Activated naive CD8-positive, alpha-beta T cell treated with anti-CD3 and anti-CD28 coated beads for 36 hours (primary cell): Measurements from ENCODE around the gene AARS1. TPM values are rescaled to one million over a fixed set of nuclear protein-coding genes. Genes with fewer than 3 reads are reported as not detected.
"Not testable (repeated sequence)": the region's sequence is repeated elsewhere in the genome, so short reads cannot be mapped to it uniquely, and the experiment has no call there.

Experiments used
- DNase-seq: peaks from one replicate; pipeline ENCODE4 v3.0.0; 2021
- H3K27ac Mint-ChIP-seq: one replicate; pipeline ENCODE4 v1.8.0; 2022; ENCODE audit warnings: mild to moderate bottlenecking, moderate library complexity, mixed read lengths
- H3K27me3 Mint-ChIP-seq: one replicate; pipeline ENCODE4 v1.8.0; 2022; ENCODE audit warnings: mild to moderate bottlenecking, mixed read lengths
- H3K36me3 Mint-ChIP-seq: one replicate; pipeline ENCODE4 v1.8.0; 2021; ENCODE audit warnings: mild to moderate bottlenecking, mixed read lengths
- H3K4me1 Mint-ChIP-seq: one replicate; pipeline ENCODE4 v1.8.0; 2021; ENCODE audit warnings: mixed read lengths
- H3K4me3 Mint-ChIP-seq: one replicate; pipeline ENCODE4 v1.8.0; 2022; ENCODE audit warnings: mild to moderate bottlenecking, moderate library complexity, mixed read lengths
- H3K9me3 Mint-ChIP-seq: one replicate; pipeline ENCODE4 v1.8.0; 2022; ENCODE audit warnings: mixed read lengths
- total RNA-seq, 2 experiments: library from RNA; stranded (reverse); gene quantifications; one replicate each; pipeline ENCODE4 v1.2.3, GENCODE V29; 2021

AARS1 gene
- 100 to 1,000 TPM; 167 to 173 TPM for total RNA-seq

DNA sequence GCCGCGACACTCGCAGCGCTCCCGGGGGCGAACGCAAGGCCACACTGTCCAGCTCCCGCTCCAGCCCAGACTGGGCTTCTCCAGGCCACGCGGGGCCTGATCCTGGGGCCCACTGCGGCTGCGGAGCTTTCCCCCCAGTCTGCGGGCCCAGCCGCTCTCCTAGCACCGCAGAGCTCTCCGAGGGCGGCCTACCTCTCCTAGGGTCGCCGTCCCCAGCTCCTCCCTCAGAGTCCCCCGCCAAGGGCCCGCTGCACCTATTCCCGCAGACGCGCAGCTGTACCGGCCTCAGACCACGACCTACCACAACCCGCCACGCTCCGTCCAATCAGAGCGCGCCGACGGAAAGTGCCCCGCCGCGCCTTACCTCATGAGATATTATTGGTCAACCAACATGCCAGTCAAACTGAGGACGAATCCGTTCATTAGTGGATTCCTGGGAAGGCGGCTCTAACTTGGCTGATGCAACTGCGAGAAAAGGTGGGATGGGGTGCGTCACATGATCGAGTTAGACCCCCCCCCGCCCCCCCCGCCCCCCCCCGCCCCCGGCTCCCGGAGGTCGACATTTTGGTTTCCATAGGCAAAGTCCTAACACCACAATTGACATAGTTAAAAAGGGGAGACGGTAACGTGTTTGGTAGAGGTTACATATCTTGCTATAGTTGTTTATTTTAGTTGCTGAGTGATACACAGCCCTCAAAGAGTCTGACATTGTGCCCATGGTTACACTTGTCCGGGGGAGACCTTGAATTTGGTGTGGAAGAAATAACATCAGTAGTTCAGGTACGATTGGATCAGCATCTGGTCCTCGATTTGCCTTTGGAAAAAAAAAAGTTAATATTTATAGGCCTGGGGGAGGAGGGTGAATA lies at the start of gene AARS1:
Gene AARS1, minus strand, starts transcription at position 278 of the 866 bp plus-strand sequence. CDS start 6,743 bp downstream, outside the sequence.
- H3K27me3 Mint-ChIP-seq: peaks cover 4% of the 10 kb centered on the region
- peaks cover 26% of the 10 kb centered on the region for H3K4me1 Mint-ChIP-seq
- peaks cover 26% of the 10 kb centered on the region for H3K36me3 Mint-ChIP-seq
- peak within 1 kb of the TSS; percentile 99 for H3K27ac Mint-ChIP-seq
- DNase-seq: peak; percentile 95
- H3K4me3 Mint-ChIP-seq: peak within 1 kb of the TSS; percentile 99
- H3K9me3 Mint-ChIP-seq: no peaks in the 10 kb centered on the region

DNA sequence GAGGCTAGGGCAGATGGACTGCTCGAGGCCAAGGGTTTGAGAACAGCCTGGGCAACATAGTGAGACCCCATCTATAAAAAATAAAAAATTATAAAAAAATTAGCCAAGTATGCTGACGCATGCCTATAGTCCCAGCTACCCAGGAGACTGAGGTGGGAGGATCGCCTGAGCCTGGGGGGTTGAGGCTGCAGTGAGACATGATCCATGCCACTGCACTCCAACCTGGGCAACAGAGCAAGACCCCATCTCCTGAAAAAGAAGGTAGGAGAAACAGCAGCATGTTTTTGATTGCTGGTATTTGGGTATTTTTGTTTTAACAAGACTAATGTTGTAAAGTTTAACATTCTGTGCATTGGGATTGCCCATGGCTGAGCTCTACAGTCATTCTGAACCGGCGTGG lies 48.5 kb upstream of the AARS1 start:
- Mint-ChIP-seq H3K27me3 (no peaks in the 10 kb centered on the region), H3K4me1 (no peaks in the 10 kb centered on the region), H3K9me3 (no peaks in the 10 kb centered on the region), H3K36me3 (peaks cover 9% of the 10 kb centered on the region), H3K27ac (no peak overlapping the region), H3K4me3 (no peak overlapping the region)
- no peak for DNase-seq

DNA sequence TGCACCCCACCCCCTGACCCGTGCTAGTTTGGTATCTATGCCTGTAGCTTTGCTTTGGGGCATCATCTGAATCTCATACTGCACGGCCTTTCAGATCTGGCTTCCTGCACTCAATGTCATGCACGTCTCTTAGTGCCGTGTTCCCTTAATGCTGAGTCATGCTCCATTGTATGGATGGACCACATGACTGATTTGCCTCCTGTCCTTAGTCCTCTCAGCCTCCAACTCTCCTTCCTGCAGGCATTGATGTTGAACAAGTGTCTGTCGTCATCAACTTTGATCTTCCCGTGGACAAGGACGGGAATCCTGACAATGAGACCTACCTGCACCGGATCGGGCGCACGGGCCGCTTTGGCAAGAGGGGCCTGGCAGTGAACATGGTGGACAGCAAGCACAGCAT lies 43.4 kb upstream of the AARS1 start:
- H3K27ac Mint-ChIP-seq: peak overlapping the region; percentile 24
- not testable (repeated sequence) for DNase-seq, H3K4me3 Mint-ChIP-seq

DNA sequence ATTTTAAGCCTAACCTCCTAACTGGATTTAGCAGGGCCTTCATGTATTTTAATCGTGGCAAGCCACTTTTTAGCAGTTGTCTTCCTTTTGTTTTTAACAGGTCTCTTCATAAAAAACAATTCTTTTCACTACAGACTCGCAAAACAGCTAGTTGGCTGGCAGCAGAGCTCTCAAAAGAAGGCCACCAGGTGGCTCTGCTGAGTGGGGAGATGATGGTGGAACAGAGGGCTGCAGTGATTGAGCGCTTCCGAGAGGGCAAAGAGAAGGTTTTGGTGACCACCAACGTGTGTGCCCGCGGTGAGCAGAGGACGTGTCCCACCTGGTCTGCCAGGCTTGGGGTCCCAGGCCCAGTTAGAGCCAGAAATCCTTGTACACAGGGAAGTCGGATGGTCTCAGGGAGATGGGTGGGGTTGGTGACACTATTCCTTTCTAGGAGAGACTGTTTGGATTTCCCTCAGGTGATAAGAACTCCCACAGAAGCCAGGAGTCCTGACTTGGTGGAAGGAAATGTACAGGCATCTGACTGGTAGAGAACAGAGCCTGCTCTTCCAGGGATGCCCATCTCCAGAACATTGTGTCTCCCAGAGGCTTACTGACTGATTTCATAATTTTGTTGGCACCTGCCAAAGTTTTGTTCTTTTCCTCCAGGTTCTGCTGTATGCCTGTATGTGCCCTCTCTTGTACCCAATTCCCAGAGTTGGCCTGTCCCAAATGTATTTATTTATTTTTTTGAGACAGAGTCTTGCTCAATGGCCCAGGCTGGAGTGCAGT lies 42.5 kb upstream of the AARS1 start:
- no peaks in the 10 kb centered on the region for H3K4me1 Mint-ChIP-seq
- H3K36me3 Mint-ChIP-seq: peaks cover 12% of the 10 kb centered on the region
- no peak overlapping the region for H3K4me3 Mint-ChIP-seq
- no peak overlapping the region for H3K27ac Mint-ChIP-seq
- no peaks in the 10 kb centered on the region for H3K27me3 Mint-ChIP-seq
- H3K9me3 Mint-ChIP-seq: no peaks in the 10 kb centered on the region
- DNase-seq: no peak

More for the DNA sequence above, 43.4 kb upstream of the AARS1 start:
- H3K36me3 Mint-ChIP-seq: peaks cover 12% of the 10 kb centered on the region
- H3K9me3 Mint-ChIP-seq, H3K27me3 Mint-ChIP-seq, H3K4me1 Mint-ChIP-seq: not testable (repeated sequence)

DNA sequence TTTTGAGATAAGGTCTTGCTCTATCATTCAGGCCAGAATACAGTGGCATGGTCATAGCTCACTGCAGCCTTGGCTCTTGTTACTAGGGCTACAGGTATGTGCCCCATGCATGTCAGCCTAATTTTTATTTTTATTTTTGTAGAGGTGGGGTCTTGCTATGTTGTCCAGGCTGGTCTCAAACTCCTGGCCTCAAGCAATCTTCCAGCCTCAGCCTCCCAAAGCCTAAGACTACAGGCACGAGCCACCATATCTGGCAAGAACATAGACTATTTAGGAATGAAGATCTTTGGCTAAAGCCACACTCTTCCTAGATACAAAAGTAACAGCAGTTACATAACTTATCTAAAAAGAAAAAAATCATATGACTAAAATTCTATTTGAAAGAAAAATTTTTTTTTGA lies 41.8 kb upstream of the AARS1 start:
- no peak for DNase-seq
- H3K36me3 Mint-ChIP-seq: peaks cover 10% of the 10 kb centered on the region
- no peak overlapping the region for H3K4me3 Mint-ChIP-seq
- no peaks in the 10 kb centered on the region for H3K27me3 Mint-ChIP-seq
- H3K4me1 Mint-ChIP-seq: no peaks in the 10 kb centered on the region
- no peaks in the 10 kb centered on the region for H3K9me3 Mint-ChIP-seq
- no peak overlapping the region for H3K27ac Mint-ChIP-seq

DNA sequence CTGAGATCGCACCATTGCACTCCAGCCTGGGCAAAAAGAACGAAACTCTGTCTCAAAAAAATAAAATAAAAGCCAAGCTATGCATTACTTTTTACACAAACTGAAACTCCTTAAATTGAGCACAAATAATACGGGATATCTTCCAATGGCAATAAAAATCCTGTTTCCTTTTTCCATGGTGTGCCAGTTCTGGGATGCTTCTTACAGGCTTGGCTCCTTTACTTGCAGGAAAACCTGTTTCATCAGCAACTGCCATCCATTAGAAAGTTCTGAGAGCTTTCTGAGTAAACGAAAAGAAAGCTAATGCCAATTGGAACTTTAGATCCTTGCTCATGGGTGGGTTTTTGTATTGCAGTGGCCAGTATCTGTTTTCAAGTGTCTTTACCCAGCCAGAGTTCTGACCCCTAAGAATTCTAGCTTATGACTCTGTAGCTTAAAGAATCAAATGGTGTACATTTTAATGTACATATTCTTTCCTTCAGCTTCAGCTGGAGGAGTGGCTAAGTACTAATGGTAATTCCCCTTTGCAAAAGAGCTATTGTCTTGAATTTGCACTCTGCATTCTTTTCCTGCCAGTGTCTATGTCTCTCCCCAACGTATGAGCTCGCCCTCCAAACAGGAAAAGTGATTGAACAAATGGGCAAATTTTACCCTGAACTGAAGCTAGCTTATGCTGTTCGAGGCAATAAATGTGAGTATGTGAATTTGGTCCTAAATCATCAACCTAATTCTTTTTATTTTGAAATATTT lies 35.9 kb upstream of the AARS1 start:
- no peak for DNase-seq
- no peaks in the 10 kb centered on the region for H3K27me3 Mint-ChIP-seq
- peaks cover 5% of the 10 kb centered on the region for H3K36me3 Mint-ChIP-seq
- no peaks in the 10 kb centered on the region for H3K4me1 Mint-ChIP-seq
- H3K4me3 Mint-ChIP-seq: no peak overlapping the region
- no peaks in the 10 kb centered on the region for H3K9me3 Mint-ChIP-seq
- H3K27ac Mint-ChIP-seq: no peak overlapping the region

DNA sequence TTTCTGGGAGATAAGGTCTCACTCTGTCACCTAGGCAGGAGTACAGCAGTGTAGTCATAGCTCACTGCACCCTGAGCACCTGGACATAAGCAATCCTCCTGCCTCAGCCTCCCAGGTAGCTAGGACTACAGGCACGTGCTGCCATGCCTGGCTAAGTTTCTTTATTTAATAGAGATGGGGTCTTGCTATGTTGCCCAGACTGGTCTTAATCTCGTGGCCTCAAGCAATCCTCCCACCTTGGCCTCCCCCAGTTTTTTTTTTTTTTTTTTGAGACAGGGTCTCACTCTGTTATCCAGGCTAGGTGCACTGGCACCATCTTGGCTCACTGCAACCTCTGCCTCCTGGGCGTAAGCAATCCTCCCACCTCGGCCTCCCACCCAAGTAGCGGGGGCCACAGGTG lies 30.8 kb upstream of the AARS1 start:
- Mint-ChIP-seq H3K9me3 (no peaks in the 10 kb centered on the region), H3K4me3 (no peak overlapping the region), H3K27me3 (no peaks in the 10 kb centered on the region), H3K36me3 (no peaks in the 10 kb centered on the region), H3K4me1 (no peaks in the 10 kb centered on the region), H3K27ac (no peak overlapping the region)
- no peak for DNase-seq

DNA sequence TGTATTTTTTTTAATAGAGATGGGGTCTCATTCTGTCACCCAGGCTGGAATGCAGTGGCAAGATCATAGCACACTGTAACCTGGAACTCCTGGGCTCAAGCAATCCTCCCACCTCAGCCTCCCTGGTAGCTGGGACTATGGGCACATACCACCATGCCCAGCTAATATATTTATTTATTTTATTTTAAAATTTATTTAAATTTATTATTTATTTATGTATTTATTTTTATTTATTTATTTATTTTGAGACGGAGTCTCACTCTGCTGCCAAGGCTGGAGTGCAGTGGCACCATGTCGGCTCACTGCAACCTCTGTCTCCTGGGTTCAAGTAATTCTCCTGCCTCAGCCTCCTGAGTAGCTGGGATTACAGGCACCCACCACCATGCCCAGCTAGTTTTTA lies 18.4 kb upstream of the AARS1 start:
- not testable (repeated sequence) for H3K27ac Mint-ChIP-seq, H3K4me3 Mint-ChIP-seq, DNase-seq, H3K27me3 Mint-ChIP-seq, H3K9me3 Mint-ChIP-seq
- Mint-ChIP-seq H3K36me3 (peaks cover 11% of the 10 kb centered on the region), H3K4me1 (peaks cover 17% of the 10 kb centered on the region)

DNA sequence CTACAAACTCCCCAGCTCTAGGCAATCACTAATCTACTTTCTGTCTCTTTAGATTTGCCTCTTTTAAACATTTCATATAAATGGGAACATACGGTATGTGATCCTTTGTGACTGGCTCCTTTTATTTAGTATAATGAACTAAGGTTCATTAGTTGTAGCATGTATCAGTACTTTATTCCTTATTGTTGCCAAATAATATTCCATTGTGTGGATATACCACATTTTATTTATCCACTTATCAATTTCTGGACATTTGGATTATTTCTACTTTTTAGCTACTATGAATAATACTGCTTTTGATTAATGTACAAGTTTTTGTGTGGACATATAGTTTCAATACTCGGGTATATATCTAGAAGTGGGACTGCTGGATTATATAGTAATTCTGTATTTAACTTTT lies 17.6 kb upstream of the AARS1 start:
- H3K4me1 Mint-ChIP-seq: peaks cover 20% of the 10 kb centered on the region
- H3K27ac Mint-ChIP-seq: no peak overlapping the region
- DNase-seq: no peak
- H3K36me3 Mint-ChIP-seq: peaks cover 19% of the 10 kb centered on the region
- H3K4me3 Mint-ChIP-seq: no peak overlapping the region
- H3K9me3 Mint-ChIP-seq: peaks cover 1% of the 10 kb centered on the region
- no peaks in the 10 kb centered on the region for H3K27me3 Mint-ChIP-seq

DNA sequence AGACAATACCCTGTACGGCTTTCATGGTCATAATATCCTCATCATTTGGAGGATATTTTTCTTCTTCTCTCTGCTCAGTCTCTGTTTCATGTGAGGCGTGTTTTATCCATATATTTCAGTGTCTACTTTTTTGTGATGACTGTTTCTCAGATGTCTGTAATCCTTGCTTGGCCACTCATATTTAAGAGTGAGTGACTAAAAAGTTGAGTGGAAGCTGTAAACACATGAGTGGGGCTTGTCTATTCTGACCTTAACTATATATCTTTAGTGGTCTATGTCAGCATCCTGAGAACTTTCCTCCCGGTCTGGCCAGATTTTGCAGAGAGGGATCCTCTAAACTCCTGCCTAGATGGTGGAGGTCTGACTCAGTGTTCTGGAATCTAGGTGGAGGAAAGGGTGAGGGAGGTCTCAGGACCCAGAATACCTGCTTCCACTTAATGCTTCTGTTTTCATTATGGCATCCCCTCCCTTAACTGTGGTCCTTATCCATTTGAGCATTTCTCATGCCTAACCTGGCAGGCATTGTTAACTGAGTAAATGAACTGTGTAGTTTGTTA lies 15.7 kb upstream of the AARS1 start:
- H3K27me3 Mint-ChIP-seq: no peaks in the 10 kb centered on the region
- H3K4me1 Mint-ChIP-seq: peaks cover 29% of the 10 kb centered on the region
- no peak for DNase-seq
- H3K4me3 Mint-ChIP-seq: no peak overlapping the region
- H3K9me3 Mint-ChIP-seq: peaks cover 11% of the 10 kb centered on the region
- peaks cover 38% of the 10 kb centered on the region for H3K36me3 Mint-ChIP-seq
- H3K27ac Mint-ChIP-seq: peak overlapping the region; percentile 40

DNA sequence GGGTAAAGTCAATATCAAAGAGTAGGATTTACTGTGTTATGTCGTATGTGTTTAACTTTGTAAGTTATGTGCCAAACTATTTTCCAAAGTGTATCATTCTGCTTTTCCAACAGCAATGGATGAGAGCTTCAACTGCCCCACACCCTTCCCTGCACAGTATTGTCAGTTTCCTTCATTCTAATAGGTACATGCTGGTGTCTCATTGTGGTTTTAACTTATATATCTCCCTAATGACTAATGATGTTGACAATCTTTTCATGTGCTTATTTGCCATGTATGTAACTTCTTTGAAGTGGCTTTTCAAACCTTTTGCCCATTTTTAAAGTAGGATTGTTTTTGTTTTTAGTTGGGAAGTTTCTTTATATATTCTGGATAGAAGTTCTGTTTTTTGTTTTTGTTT lies 13.4 kb upstream of the AARS1 start:
- H3K9me3 Mint-ChIP-seq: peaks cover 11% of the 10 kb centered on the region
- H3K4me3 Mint-ChIP-seq: no peak overlapping the region
- H3K27me3 Mint-ChIP-seq: no peaks in the 10 kb centered on the region
- no peak for DNase-seq
- peaks cover 35% of the 10 kb centered on the region for H3K36me3 Mint-ChIP-seq
- no peak overlapping the region for H3K27ac Mint-ChIP-seq
- peaks cover 39% of the 10 kb centered on the region for H3K4me1 Mint-ChIP-seq

DNA sequence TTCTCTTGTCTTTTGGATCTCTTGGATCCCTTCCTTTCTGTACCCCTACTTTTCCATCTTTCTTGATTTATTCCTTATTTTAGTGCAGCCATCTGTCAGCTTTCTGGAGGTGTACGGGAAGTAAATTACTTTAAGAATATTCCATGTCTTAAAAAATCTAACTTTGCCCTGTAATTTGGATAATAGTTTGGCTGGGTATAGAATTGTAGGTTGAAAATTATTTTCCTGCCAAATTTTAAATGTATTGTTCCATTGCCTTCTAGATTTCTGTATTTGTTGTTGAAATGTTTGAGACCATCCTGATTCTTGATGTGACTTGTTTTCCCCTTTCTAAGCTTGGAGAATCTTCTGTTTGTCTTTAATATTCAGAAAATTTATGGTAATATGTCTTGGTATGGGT lies 11.8 kb upstream of the AARS1 start:
- Mint-ChIP-seq H3K4me3 (peak overlapping the region; percentile 16), H3K27me3 (no peaks in the 10 kb centered on the region), H3K4me1 (peaks cover 37% of the 10 kb centered on the region), H3K9me3 (peaks cover 11% of the 10 kb centered on the region), H3K27ac (no peak overlapping the region), H3K36me3 (peaks cover 35% of the 10 kb centered on the region)
- DNase-seq: no peak

DNA sequence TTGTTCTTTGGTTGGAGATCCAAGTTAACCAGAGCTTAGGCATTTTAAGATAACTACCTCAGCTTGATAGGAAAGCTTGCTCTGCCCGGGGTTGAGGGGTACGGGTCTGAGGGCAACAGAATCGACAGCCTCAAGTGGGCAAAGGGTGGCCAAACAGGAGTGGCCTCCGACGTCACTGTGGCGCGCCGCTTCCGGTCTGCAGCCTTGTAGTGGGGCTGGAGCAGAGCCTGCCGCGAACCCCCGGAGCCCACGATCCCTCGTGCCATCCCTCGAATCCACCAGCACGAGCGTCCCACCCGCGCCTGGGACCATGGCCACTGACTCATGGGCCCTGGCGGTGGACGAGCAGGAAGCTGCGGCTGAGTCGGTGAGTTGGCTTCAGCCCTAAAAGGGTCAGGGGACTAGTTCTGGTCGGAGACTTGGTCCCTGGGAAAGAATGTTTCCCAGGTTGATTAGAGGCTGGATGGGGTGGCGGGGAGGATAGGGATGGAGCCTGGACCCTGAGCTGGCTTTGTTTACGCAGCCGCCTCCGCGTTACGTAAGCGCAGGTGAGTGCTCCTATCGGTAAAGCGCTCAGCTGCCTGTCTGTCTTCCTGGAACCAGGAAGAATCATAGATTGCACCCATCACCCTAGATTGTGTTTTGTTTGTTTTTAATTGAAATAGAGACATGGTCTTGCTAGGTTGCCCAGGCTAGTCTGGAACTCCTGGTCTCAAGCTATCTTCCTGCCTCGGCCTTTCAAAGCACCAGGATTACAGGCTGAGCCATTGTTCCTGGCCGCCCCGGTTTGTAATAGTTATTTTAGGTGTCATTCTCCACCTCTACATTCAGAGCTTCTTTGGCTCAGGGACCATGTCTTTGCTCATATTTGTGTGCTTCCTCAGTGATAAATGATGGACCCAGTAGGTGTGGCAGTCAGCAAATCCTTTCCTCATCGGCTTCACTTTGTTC lies 10.0 kb upstream of the AARS1 start, which contains the start of gene DDX19B:
Gene DDX19B, plus strand, starts transcription at position 199 of the 951 bp plus-strand sequence. Its CDS starts 112 bp downstream, at position 311.
- Mint-ChIP-seq H3K9me3 (peaks cover 11% of the 10 kb centered on the region), H3K4me3 (peak within 1 kb of the TSS; percentile 92), H3K27me3 (no peaks in the 10 kb centered on the region), H3K36me3 (peaks cover 31% of the 10 kb centered on the region), H3K4me1 (peaks cover 27% of the 10 kb centered on the region), H3K27ac (peak within 1 kb of the TSS; percentile 91)
- DNase-seq: peak; percentile 72

DNA sequence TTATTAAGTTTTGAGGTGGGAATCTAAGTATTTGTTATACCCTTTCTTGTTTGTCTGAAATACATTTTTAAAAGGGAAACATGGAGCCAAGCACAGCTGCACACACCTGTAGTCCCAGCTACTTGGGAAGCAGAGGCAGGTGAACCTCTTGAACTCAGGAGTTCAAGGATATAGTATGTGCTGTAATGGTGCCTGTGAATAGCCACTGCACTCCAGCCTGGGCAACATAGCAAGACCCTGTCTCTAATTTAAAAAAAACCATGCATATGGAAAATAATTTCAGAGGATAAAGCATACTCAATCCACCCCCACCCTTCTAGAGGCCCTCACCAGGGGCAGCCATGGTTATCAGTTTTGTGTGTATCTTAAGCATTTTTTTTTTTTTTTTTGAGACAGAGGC lies 6.3 kb upstream of the AARS1 start:
- Mint-ChIP-seq H3K27ac (no peak overlapping the region), H3K4me1 (peaks cover 20% of the 10 kb centered on the region), H3K9me3 (no peaks in the 10 kb centered on the region), H3K27me3 (no peaks in the 10 kb centered on the region), H3K4me3 (no peak overlapping the region), H3K36me3 (peaks cover 6% of the 10 kb centered on the region)
- no peak for DNase-seq
